H1 (cell line): Measurements from ENCODE around the gene PDHB. TPM values are rescaled to one million over a fixed set of nuclear protein-coding genes. Genes with fewer than 3 reads are reported as not detected.

ENCODE experiments used
- CTCF ChIA-PET: fragments of 300-600 bp; sonication (Branson Sonifier 250); formaldehyde crosslinking; loops from one replicate; lab custom pipeline; 2021; ENCODE audit not compliant: partially characterized antibody; lab: Charles Lee
- POLR2A ChIA-PET: fragments of 300-600 bp; sonication (Branson Sonifier 250); formaldehyde crosslinking; loops from one replicate; lab custom pipeline; 2021; ENCODE audit warnings: inconsistent platforms; ENCODE audit not compliant: partially characterized antibody; lab: Charles Lee
- DNase-seq, 2 experiments: peaks; one replicate each; pipeline versions ENCODE4 v3.0.0 to v3.0.0-alpha.2; 2010 to 2022; ENCODE audit warnings: low spot score in 2 of 2, low read depth in 1 of 2, mixed read lengths in 1 of 2
- FAIRE-seq: peaks from 2 replicates; lab custom pipeline; 2011; peaks lifted over from hg19 to GRCh38; lab: Jason Lieb, UNC
- H2AFZ ChIP-seq: 2 replicates; pipeline ENCODE4 v1.8.1; 2012; ENCODE audit warnings: low read length, inconsistent platforms
- H2AK5ac ChIP-seq: 2 replicates; pipeline ENCODE4 v1.6.1; 2013; ENCODE audit warnings: low read depth, low read length
- H2BK120ac ChIP-seq: replicated peaks from 2 replicates; pipeline ENCODE3; 2013; ENCODE audit warnings: low read depth, low read length, inconsistent platforms
- H2BK12ac ChIP-seq: 2 replicates; pipeline ENCODE4 v1.6.1; 2013; ENCODE audit warnings: low read depth, low read length
- H2BK15ac ChIP-seq: 2 replicates; pipeline ENCODE4 v1.6.1; 2013; ENCODE audit warnings: low read length
- H2BK20ac ChIP-seq: 2 replicates; pipeline ENCODE4 v1.6.1; 2013; ENCODE audit warnings: low read length
- H2BK5ac ChIP-seq: 2 replicates; pipeline ENCODE4 v1.6.1; 2013; ENCODE audit warnings: low read depth, low read length
- H3K14ac ChIP-seq: 2 replicates; pipeline ENCODE4 v1.6.1; 2013; ENCODE audit warnings: inconsistent platforms; ENCODE audit not compliant: insufficient read length
- H3K18ac ChIP-seq: 2 replicates; pipeline ENCODE4 v1.6.1; 2013; ENCODE audit warnings: low read length; ENCODE audit errors: extremely low read depth
- H3K23ac ChIP-seq: 2 replicates; pipeline ENCODE4 v1.6.1; 2013; ENCODE audit warnings: inconsistent platforms; ENCODE audit not compliant: insufficient read length
- H3K23me2 ChIP-seq: 2 replicates; pipeline ENCODE4 v1.6.1; 2013; ENCODE audit warnings: low read depth, low read length
- H3K27ac ChIP-seq: 2 replicates; pipeline ENCODE4 v1.6.1; 2011; ENCODE audit warnings: low read depth, low read length, inconsistent platforms
- H3K27me3 ChIP-seq, 4 experiments: replicated peaks in 1 of 4; 1 replicate in 1 of 4; 2 replicates in 3 of 4; pipeline versions ENCODE4 v1.6.1 to v1.8.1; 2011 to 2013; ENCODE audit warnings: low read length in 3 of 4, mild to moderate bottlenecking in 3 of 4, inconsistent platforms in 2 of 4, mixed read lengths in 2 of 4, moderate library complexity in 1 of 4; ENCODE audit not compliant: control insufficient read depth in 3 of 4, insufficient read depth in 3 of 4; ENCODE audit errors: extremely low read depth in 1 of 4
- H3K36me3 ChIP-seq, 4 experiments: 2 replicates each; pipeline versions ENCODE4 v1.6.1 to v1.8.1; 2011 to 2013; ENCODE audit warnings: mild to moderate bottlenecking in 4 of 4, low read length in 3 of 4, moderate library complexity in 2 of 4, control low read depth in 1 of 4, inconsistent platforms in 1 of 4; ENCODE audit not compliant: insufficient read depth in 4 of 4, control insufficient read depth in 2 of 4
- H3K4ac ChIP-seq: replicated peaks from 2 replicates; pipeline ENCODE3; 2013; ENCODE audit warnings: low read length, low read depth, mixed read lengths, inconsistent platforms; ENCODE audit not compliant: insufficient read length
- H3K4me1 ChIP-seq, 4 experiments: replicated peaks in 1 of 4; 1 replicate in 1 of 4; 2 replicates in 3 of 4; pipeline versions ENCODE4 v1.6.1 to v1.8.1; 2011 to 2013; ENCODE audit warnings: low read length in 3 of 4, inconsistent platforms in 2 of 4, mixed read lengths in 1 of 4; ENCODE audit not compliant: insufficient read depth in 4 of 4, control insufficient read depth in 3 of 4
- H3K4me2 ChIP-seq, 2 experiments: 2 replicates each; pipeline versions ENCODE4 v1.6.1 to v1.8.1; 2011 to 2013; ENCODE audit warnings: low read depth in 2 of 2, low read length in 2 of 2, control low read depth in 1 of 2, inconsistent platforms in 1 of 2, mild to moderate bottlenecking in 1 of 2; ENCODE audit not compliant: insufficient read depth in 1 of 2
- H3K4me3 ChIP-seq, 4 experiments: fragments of 200-600, 300-600 bp in 1 of 4; sonication (generic), shearing (Covaris generic), sonication (Bioruptor Twin) in 1 of 4; 2 replicates each; pipeline versions ENCODE4 v1.5.1 to v1.8.1; 2011 to 2016; ENCODE audit warnings: low read length in 4 of 4, low read depth in 3 of 4, control low read depth in 2 of 4, inconsistent platforms in 2 of 4, mild to moderate bottlenecking in 2 of 4, mixed read lengths in 1 of 4, moderate library complexity in 1 of 4; ENCODE audit not compliant: insufficient read depth in 2 of 4; ENCODE audit errors: extremely low read depth in 1 of 4
- H3K56ac ChIP-seq: replicated peaks from 2 replicates; pipeline ENCODE3; 2013; ENCODE audit warnings: low read depth, mild to moderate bottlenecking, mixed read lengths, low read length, inconsistent platforms; ENCODE audit not compliant: insufficient read length
- H3K79me1 ChIP-seq: 2 replicates; pipeline ENCODE4 v1.6.1; 2013; ENCODE audit warnings: low read depth, low read length, control low read depth
- H3K79me2 ChIP-seq, 2 experiments: 2 replicates each; pipeline versions ENCODE4 v1.6.1 to v1.8.1; 2012 to 2013; ENCODE audit warnings: low read length in 2 of 2, mild to moderate bottlenecking in 2 of 2, inconsistent platforms in 1 of 2; ENCODE audit not compliant: insufficient read depth in 2 of 2, control insufficient read depth in 1 of 2
- H3K9ac ChIP-seq, 4 experiments: replicated peaks in 1 of 4; 1 replicate in 1 of 4; 2 replicates in 3 of 4; pipeline versions ENCODE4 v1.6.1 to v1.8.1; 2011 to 2013; ENCODE audit warnings: low read depth in 3 of 4, low read length in 3 of 4, control low read depth in 2 of 4, mild to moderate bottlenecking in 2 of 4, moderate library complexity in 2 of 4, inconsistent platforms in 1 of 4; ENCODE audit errors: extremely low read depth in 1 of 4
- H3K9me3 ChIP-seq, 2 experiments: 2 replicates each; pipeline versions ENCODE4 v1.6.1 to v1.8.1; 2012 to 2013; ENCODE audit warnings: mild to moderate bottlenecking in 2 of 2, moderate library complexity in 2 of 2, control low read depth in 1 of 2, inconsistent platforms in 1 of 2, low read depth in 1 of 2, low read length in 1 of 2, mixed read lengths in 1 of 2; ENCODE audit not compliant: insufficient read depth in 2 of 2
- H4K20me1 ChIP-seq, 2 experiments: replicated peaks in 1 of 2; 2 replicates each; pipeline versions ENCODE3 to v1.8.1; 2011 to 2013; ENCODE audit warnings: inconsistent platforms in 2 of 2, low read length in 2 of 2, mild to moderate bottlenecking in 1 of 2; ENCODE audit not compliant: insufficient read depth in 2 of 2, control insufficient read depth in 1 of 2
- H4K5ac ChIP-seq: 2 replicates; pipeline ENCODE4 v1.6.1; 2013; ENCODE audit warnings: low read length, low read depth, mixed read lengths, inconsistent platforms; ENCODE audit not compliant: insufficient read length
- H4K8ac ChIP-seq: 2 replicates; pipeline ENCODE4 v1.8.0; 2013; ENCODE audit warnings: mild to moderate bottlenecking, moderate library complexity, low read length, inconsistent platforms; ENCODE audit not compliant: insufficient read depth; ENCODE audit errors: extremely low read depth
- H4K91ac ChIP-seq: replicated peaks from 2 replicates; pipeline ENCODE3; 2013; ENCODE audit warnings: low read length, mixed read lengths, inconsistent platforms; ENCODE audit not compliant: insufficient read length
- TAF7 ChIP-seq: optimal IDR thresholded peaks from 2 replicates; pipeline ENCODE3; 2011; ENCODE audit warnings: low read depth, mild to moderate bottlenecking, inconsistent platforms, low read length, moderate library complexity, borderline replicate concordance
- WGBS, 2 experiments: shearing (Covaris generic) in 1 of 2; methylation state at CpG; one replicate each; pipeline versions ENCODE4 v1.1.6 to v1.1.7; 2013 to 2015; ENCODE audit warnings: low lambda C conversion rate in 2 of 2, mixed read lengths in 2 of 2, inconsistent platforms in 1 of 2, low coverage in 1 of 2, missing lambda C conversion rate in 1 of 2; ENCODE audit not compliant: insufficient replicate concordance in 2 of 2, insufficient coverage in 1 of 2, insufficient read length in 1 of 2; ENCODE audit errors: extremely low coverage in 1 of 2, missing lambda C conversion rate in 1 of 2; 5-methylcytosine and 5-hydroxymethylcytosine counted together
- polyA plus RNA-seq, 7 experiments: library from polyadenylated mRNA; depleted of rRNA in 3 of 7; stranded (reverse) in 5 of 7; unstranded in 2 of 7; fragments of >200 nt in 5 of 7; fragments of 200-250 nt in 2 of 7; gene quantifications; 1 replicate in 5 of 7; 2 replicates in 1 of 7; 4 replicates in 1 of 7; pipeline versions ENCODE4 v1.2.1 to v1.2.3, GENCODE V29; 2011 to 2013; ENCODE audit warnings: missing spikeins in 2 of 7, mixed read lengths in 2 of 7
- total RNA-seq: library from RNA; stranded (reverse); fragmentation: NEBNext Ultra II Directional; extraction: Animal tissue kit (Norgen Biotek cat#: 25700); gene quantifications from 2 replicates; pipeline ENCODE4 v1.2.1, GENCODE V29; 2021

The PDHB gene
- total and polyA plus RNA-seq, 2 of the 8 experiments (the other 6 are each of a cell fraction or from before 2014, with no cell fraction given), result 90.4 to 140 TPM

DNA sequence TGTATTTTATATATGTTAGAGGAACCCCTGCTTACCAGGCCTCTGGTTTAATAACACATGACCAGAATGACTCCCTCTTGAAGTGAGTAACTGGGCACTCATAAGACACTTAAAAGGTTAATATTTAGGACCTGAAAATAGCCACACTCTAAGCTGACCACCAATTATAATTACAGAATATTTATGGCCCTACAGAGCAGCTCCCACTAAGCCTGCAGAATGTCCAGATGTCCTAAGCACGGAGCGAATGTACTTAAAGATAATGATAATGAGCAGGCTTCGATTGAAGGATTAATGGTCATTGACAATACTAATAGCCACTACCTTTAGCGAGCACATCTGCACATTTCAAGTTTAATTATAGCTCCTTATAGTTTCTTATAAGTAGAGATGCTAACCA is 35.5 kb upstream of the PDHB start:
- Histone ChIP-seq H3K14ac (no peak overlapping the region), H4K91ac (no peak overlapping the region), H3K9ac (no peak overlapping the region), H4K5ac (no peak overlapping the region), H4K8ac (no peak overlapping the region), H3K18ac (no peak overlapping the region), H2BK20ac (no peak overlapping the region), H2BK5ac (no peak overlapping the region), H3K79me1 (no peaks in the 10 kb centered on the region), H2AFZ (no peak overlapping the region), H3K36me3 (no peaks in the 10 kb centered on the region), H4K20me1 (no peaks in the 10 kb centered on the region), H2AK5ac (no peak overlapping the region), H2BK12ac (no peak overlapping the region), H3K56ac (no peak overlapping the region), H3K4me3 (no peak overlapping the region), H2BK15ac (no peak overlapping the region), H3K4me1 (peaks cover 0 to 7% (median 4%) of the 10 kb centered on the region in 4 experiments; a peak in 4 of 7 replicates), H3K4me2 (no peak overlapping the region), H3K23me2 (no peaks in the 10 kb centered on the region), H3K79me2 (no peaks in the 10 kb centered on the region), H3K27ac (no peak overlapping the region), H3K4ac (no peak overlapping the region), H3K23ac (no peak overlapping the region), H3K9me3 (no peaks in the 10 kb centered on the region), H3K27me3 (no peaks in the 10 kb centered on the region), H2BK120ac (no peak overlapping the region)
- TF ChIP-seq TAF7, result no peak
- FAIRE-seq, result no peak
- ChIA-PET POLR2A (interaction anchor here (1.7 kb wide), 1 partner anchor 35 kb away, joined by 5 read pairs; no protein-coding TSS in a partner anchor), CTCF (interaction anchor here (1.0 to 1.2 kb wide), 2 partner anchors 35 to 42 kb away, joined by 3 to 4 read pairs; no protein-coding TSS in a partner anchor)
- DNase-seq, result no peak
- 91% methylated on average over 4 of the region's 4 CpGs; no CpG with 5 or more reads in 1 of the 2 experiments for WGBS, 2 experiments
